GM12878 (cell line): ENCODE data around the gene PPP2R5C. TPM values are rescaled to one million over a fixed set of nuclear protein-coding genes. Genes with fewer than 3 reads are reported as not detected.

Experiments used
- ATF3 ChIP-seq: IDR thresholded peaks from 2 replicates; pipeline ENCODE4 v1.6.1; 2011; ENCODE audit warnings: low read depth, mild to moderate bottlenecking, low read length, moderate library complexity, borderline replicate concordance; ENCODE audit errors: extremely low read depth
- BHLHE40 ChIP-seq, 2 experiments: fragments of 450-650 bp in 1 of 2; IDR thresholded peaks; 2 replicates each; pipeline ENCODE4 v1.6.1; 2011 to 2017; ENCODE audit warnings: low read depth in 2 of 2, borderline replicate concordance in 1 of 2, improper control_type of control experiment in 1 of 2, low read length in 1 of 2, mild to moderate bottlenecking in 1 of 2
- CBFB ChIP-seq: IDR thresholded peaks from 2 replicates; pipeline ENCODE4 v1.6.1; 2016; ENCODE audit warnings: antibody characterized with exemption, low read depth
- CREM ChIP-seq: IDR thresholded peaks from 2 replicates; pipeline ENCODE4 v1.6.1; 2014; ENCODE audit warnings: antibody characterized with exemption, low read depth
- DPF2 ChIP-seq: fragments of 450-650 bp; IDR thresholded peaks from 2 replicates; pipeline ENCODE4 v1.6.1; 2017; ENCODE audit warnings: mild to moderate bottlenecking
- E4F1 ChIP-seq: fragments of 450-650 bp; IDR thresholded peaks from 2 replicates; pipeline ENCODE4 v1.6.1; 2018; ENCODE audit warnings: borderline replicate concordance, mild to moderate bottlenecking; ENCODE audit not compliant: partially characterized antibody
- ESRRA ChIP-seq: IDR thresholded peaks from 2 replicates; pipeline ENCODE4 v1.6.1; 2012; ENCODE audit warnings: mild to moderate bottlenecking, low read length, improper control_type of control experiment
- FOS ChIP-seq: IDR thresholded peaks from 3 replicates; pipeline ENCODE4 v1.6.1; 2011; ENCODE audit warnings: borderline replicate concordance; ENCODE audit not compliant: insufficient read length; ENCODE audit errors: extremely low read depth
- GATAD2B ChIP-seq: fragments of 450-650 bp; conservative IDR thresholded peaks from 2 replicates; pipeline ENCODE4 v1.6.1; 2017; ENCODE audit warnings: low read depth, mild to moderate bottlenecking, moderate library complexity
- HCFC1 ChIP-seq: fragments of 150-350 bp; IDR thresholded peaks from 2 replicates; pipeline ENCODE4 v1.6.1; 2014; ENCODE audit warnings: low read length
- IKZF2 ChIP-seq, 2 experiments: fragments of 450-650 bp; IDR thresholded peaks; 2 replicates each; pipeline ENCODE4 v1.6.1; 2017; ENCODE audit warnings: mild to moderate bottlenecking in 2 of 2, moderate library complexity in 2 of 2
- MEF2A ChIP-seq: IDR thresholded peaks from 2 replicates; pipeline ENCODE4 v1.6.1; 2011; ENCODE audit warnings: low read depth, mild to moderate bottlenecking, low read length, moderate library complexity; ENCODE audit not compliant: insufficient read depth
- MTA3 ChIP-seq: IDR thresholded peaks from 2 replicates; pipeline ENCODE4 v1.6.1; 2012; ENCODE audit warnings: low read length, inconsistent platforms, borderline replicate concordance
- MXI1 ChIP-seq: fragments of 150-350 bp; IDR thresholded peaks from 2 replicates; pipeline ENCODE4 v1.6.1; 2011; ENCODE audit warnings: low read depth, mild to moderate bottlenecking, inconsistent platforms, low read length, improper control_type of control experiment
- NBN ChIP-seq: fragments of 450-650 bp; IDR thresholded peaks from 2 replicates; pipeline ENCODE4 v1.6.1; 2016
- POLR2A ChIP-seq: IDR thresholded peaks from 2 replicates; pipeline ENCODE4 v1.6.1; 2011; ENCODE audit warnings: low read depth, mild to moderate bottlenecking, low read length
- POLR2AphosphoS5 ChIP-seq: IDR thresholded peaks from 2 replicates; pipeline ENCODE4 v1.6.1; 2011; ENCODE audit warnings: mild to moderate bottlenecking, low read length, inconsistent platforms
- POU2F2 ChIP-seq: IDR thresholded peaks from 3 replicates; pipeline ENCODE4 v1.6.1; 2011; ENCODE audit warnings: low read depth, mild to moderate bottlenecking, low read length, borderline replicate concordance
- RFX5 ChIP-seq: IDR thresholded peaks from 2 replicates; pipeline ENCODE4 v1.6.1; 2011; ENCODE audit warnings: low read depth, low read length, improper control_type of control experiment
- RUNX3 ChIP-seq: IDR thresholded peaks from 2 replicates; pipeline ENCODE4 v1.6.1; 2012; ENCODE audit warnings: low read length, inconsistent platforms
- SMAD5 ChIP-seq: IDR thresholded peaks from 2 replicates; pipeline ENCODE4 v1.6.1; 2016; ENCODE audit warnings: antibody characterized with exemption, low read depth
- TCF3 ChIP-seq: IDR thresholded peaks from 2 replicates; pipeline ENCODE4 v1.6.1; 2012; ENCODE audit warnings: low read depth, mild to moderate bottlenecking, low read length, borderline replicate concordance; ENCODE audit not compliant: insufficient read depth
- YY1 ChIP-seq: IDR thresholded peaks from 2 replicates; pipeline ENCODE4 v1.6.1; 2011; ENCODE audit warnings: low read depth, mild to moderate bottlenecking, low read length
- polyA plus RNA-seq, 11 experiments: library from polyadenylated mRNA; depleted of rRNA in 4 of 11; unstranded in 6 of 11; stranded (reverse) in 5 of 11; fragments of >200 nt; fragmentation: Nextera tagmentation in 4 of 11; fragmentation: Illumina TruSeq in 1 of 11; extraction: Ambion mirVana in 4 of 11; extraction: Trizol in 1 of 11; gene quantifications; 1 replicate in 1 of 11; 2 replicates in 10 of 11; pipeline versions ENCODE4 v1.2.1 to v1.2.3, GENCODE V29; 2011 to 2016; ENCODE audit warnings: inconsistent platforms in 2 of 11, missing spikeins in 2 of 11, low read depth in 1 of 11
- total RNA-seq, 4 experiments: library from RNA; depleted of rRNA in 3 of 4; stranded (reverse); fragments of >200 nt in 3 of 4; fragmentation: Illumina TruSeq in 1 of 4; extraction: Trizol in 1 of 4; gene quantifications; 2 replicates each; pipeline versions ENCODE4 v1.2.1 to v1.2.3, GENCODE V29; 2013 to 2021
- TF ChIP-seq, protein P1 (sequence below): fragments of 450-650 bp; IDR thresholded peaks from 2 replicates; pipeline ENCODE4 v1.6.1; 2017; ENCODE audit warnings: low read depth, mild to moderate bottlenecking, moderate library complexity
- TF ChIP-seq, protein P2 (sequence below): fragments of 450-650 bp; conservative IDR thresholded peaks from 2 replicates; pipeline ENCODE4 v1.6.1; 2017; ENCODE audit warnings: mild to moderate bottlenecking, moderate library complexity

The PPP2R5C gene
- total and polyA plus RNA-seq, 10 of the 15 experiments (the other 5 are each of a cell fraction or from before 2014, with no cell fraction given), result 106 to 199 (median 144) TPM

- TF ChIP-seq YY1 (peak; percentile 73), IKZF2 (IDR thresholded peaks at IDR 0.05) (no peak), E4F1 (no peak), SMAD5 (peak; percentile 44; the same call in 1 of the 2 replicates), CBFB (peak; percentile 60; the same call in 1 of the 2 replicates), POLR2A (peak; percentile 97), MTA3 (no peak), RUNX3 (peak; percentile 74), HCFC1 (peak; percentile 89), RFX5 (no peak), CREM (peak; percentile 49; the same call in 1 of the 2 replicates), NBN (peak; percentile 26; the same call in 1 of the 2 replicates), POU2F2 (peak; percentile 74; the same call in 2 of the 3 replicates), ESRRA (0 out of 2 replicates have a peak, but pooled peaks have one; percentile 2), POLR2AphosphoS5 (peak; percentile 80), MEF2A (0 out of 2 replicates have a peak, but pooled peaks have one; percentile 15), GATAD2B (peak; percentile 47; the same call in 1 of the 2 replicates), ATF3 (no peak), TCF3 (no peak), DPF2 (peak; percentile 74), FOS (no peak), BHLHE40 (IDR thresholded peaks at IDR 0.05; ENCODE audit: borderline replicate concordance in 1 of 2, low read depth in 2 of 2, low read length in 1 of 2) (peak; percentile 36 to 85; a peak in 3 of 4 replicates), MXI1 (peak; percentile 24; the same call in 1 of the 2 replicates)
- TF ChIP-seq, protein P1, sequence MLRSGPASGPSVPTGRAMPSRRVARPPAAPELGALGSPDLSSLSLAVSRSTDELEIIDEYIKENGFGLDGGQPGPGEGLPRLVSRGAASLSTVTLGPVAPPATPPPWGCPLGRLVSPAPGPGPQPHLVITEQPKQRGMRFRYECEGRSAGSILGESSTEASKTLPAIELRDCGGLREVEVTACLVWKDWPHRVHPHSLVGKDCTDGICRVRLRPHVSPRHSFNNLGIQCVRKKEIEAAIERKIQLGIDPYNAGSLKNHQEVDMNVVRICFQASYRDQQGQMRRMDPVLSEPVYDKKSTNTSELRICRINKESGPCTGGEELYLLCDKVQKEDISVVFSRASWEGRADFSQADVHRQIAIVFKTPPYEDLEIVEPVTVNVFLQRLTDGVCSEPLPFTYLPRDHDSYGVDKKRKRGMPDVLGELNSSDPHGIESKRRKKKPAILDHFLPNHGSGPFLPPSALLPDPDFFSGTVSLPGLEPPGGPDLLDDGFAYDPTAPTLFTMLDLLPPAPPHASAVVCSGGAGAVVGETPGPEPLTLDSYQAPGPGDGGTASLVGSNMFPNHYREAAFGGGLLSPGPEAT, result no peak
- TF ChIP-seq, protein P2, sequence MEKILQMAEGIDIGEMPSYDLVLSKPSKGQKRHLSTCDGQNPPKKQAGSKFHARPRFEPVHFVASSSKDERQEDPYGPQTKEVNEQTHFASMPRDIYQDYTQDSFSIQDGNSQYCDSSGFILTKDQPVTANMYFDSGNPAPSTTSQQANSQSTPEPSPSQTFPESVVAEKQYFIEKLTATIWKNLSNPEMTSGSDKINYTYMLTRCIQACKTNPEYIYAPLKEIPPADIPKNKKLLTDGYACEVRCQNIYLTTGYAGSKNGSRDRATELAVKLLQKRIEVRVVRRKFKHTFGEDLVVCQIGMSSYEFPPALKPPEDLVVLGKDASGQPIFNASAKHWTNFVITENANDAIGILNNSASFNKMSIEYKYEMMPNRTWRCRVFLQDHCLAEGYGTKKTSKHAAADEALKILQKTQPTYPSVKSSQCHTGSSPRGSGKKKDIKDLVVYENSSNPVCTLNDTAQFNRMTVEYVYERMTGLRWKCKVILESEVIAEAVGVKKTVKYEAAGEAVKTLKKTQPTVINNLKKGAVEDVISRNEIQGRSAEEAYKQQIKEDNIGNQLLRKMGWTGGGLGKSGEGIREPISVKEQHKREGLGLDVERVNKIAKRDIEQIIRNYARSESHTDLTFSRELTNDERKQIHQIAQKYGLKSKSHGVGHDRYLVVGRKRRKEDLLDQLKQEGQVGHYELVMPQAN, result peak; percentile 83; the same call in 1 of the 2 replicates
Observed at GRCh38 chr14:101964297-101965180, 203.0 kb downstream of the PPP2R5C start, which contains the start of gene DYNC1H1 (continued).
